SJSA1 (cell line): ENCODE measurements around the gene TMEM201. TPM values are rescaled to one million over a fixed set of nuclear protein-coding genes. Genes with fewer than 3 reads are reported as not detected.

Experiments used
- DNase-seq, 2 experiments: peaks; one replicate each; pipeline ENCODE4 v3.0.0-alpha.2; 2015 to 2020; ENCODE audit warnings: low spot score in 2 of 2, low read depth in 1 of 2
- H3K27ac ChIP-seq: fragments of 250-450 bp; sonication (Bioruptor Pico); 2 replicates; pipeline ENCODE4 v1.5.1; 2020; ENCODE audit warnings: mild to moderate bottlenecking, moderate library complexity
- H3K27me3 ChIP-seq: fragments of 250-450 bp; sonication (Bioruptor Pico); replicated peaks from 2 replicates; pipeline ENCODE4 v1.5.1; 2020; ENCODE audit warnings: mild to moderate bottlenecking, moderate library complexity
- H3K36me3 ChIP-seq: fragments of 250-450 bp; sonication (Bioruptor Pico); 2 replicates; pipeline ENCODE4 v1.5.1; 2020; ENCODE audit warnings: mild to moderate bottlenecking
- H3K4me1 ChIP-seq: fragments of 250-450 bp; sonication (Bioruptor Pico); replicated peaks from 2 replicates; pipeline ENCODE4 v1.6.1; 2021; ENCODE audit warnings: mild to moderate bottlenecking
- H3K4me3 ChIP-seq: fragments of 250-450 bp; sonication (Bioruptor Pico); 2 replicates; pipeline ENCODE4 v1.5.1; 2020; ENCODE audit warnings: mild to moderate bottlenecking
- H3K9me3 ChIP-seq: fragments of 250-450 bp; sonication (Bioruptor Pico); replicated peaks from 2 replicates; pipeline ENCODE4 v1.5.1; 2020; ENCODE audit warnings: mild to moderate bottlenecking
- total RNA-seq: library from RNA; depleted of rRNA; stranded (reverse); fragments of >200 nt; shearing (Covaris generic); gene quantifications from 2 replicates; pipeline ENCODE4 v1.2.3, GENCODE V29; 2014

Gene TMEM201
- total RNA-seq, 1 experiment from 2014 or later, result 10.1 TPM

DNA sequence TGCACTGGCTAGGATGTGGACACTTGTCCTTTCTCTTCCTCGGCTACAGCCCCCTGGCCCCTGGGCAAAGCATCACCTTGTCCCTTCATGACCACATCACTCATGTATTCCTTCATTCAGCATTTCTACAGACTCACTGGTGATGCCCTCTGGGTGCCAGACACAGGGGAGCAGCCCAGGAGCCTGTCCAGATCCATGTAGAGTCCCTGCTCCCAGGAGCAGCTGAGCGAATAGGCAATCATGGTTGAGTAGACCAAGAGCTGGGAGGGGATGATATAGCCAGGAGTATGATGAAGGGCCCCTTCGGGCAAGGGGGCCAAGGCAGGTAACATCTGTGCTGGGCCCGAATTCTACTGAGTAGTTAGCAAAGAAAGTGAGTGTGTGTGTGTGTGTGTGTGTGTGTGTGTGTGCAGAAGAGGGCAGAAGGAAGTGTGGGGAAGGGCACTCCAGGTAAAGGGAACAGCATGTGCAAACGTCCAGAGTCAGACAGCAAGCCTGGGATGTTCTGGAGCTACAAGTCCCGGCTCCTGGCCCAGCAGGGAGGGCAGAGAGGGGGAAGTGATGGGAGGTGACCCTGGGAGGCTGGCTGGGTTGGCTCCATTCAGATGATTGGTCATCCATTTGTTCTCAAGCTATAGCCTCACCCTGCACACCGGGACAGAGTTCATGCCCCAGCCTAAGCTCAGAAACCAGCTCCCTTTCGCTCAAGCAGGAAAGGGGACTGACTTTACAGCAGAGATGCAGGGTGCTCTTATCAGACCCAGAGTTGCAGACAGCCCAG lies 41.8 kb downstream of the TMEM201 start:
- peaks cover 14% of the 10 kb centered on the region for H3K4me1 ChIP-seq
- H3K4me3 ChIP-seq, result no peak overlapping the region
- H3K9me3 ChIP-seq, result no peaks in the 10 kb centered on the region; the same call in 1 of the 2 replicates
- no peaks in the 10 kb centered on the region for H3K27me3 ChIP-seq
- no peak overlapping the region for H3K27ac ChIP-seq
- H3K36me3 ChIP-seq, result no peaks in the 10 kb centered on the region
- DNase-seq, result no peak

DNA sequence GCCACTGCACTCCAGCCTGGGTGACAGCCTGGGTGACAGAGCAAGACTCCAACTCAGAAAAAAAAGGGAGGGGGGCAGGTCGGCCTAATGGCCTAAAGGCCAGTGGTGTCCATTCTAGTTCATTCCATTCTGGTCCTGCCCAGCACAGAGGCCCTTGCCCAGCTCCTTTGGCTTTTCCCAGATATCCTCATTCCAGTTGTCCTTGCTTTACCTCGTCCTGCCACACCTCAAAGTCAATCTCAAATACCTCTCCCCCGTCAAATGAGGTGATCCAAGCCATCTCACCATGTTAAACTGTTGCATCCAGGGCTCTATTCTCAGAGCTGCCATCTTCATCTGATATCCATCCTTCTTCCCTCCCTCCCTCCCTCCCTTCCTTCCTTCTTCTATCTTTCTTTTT lies 42.9 kb downstream of the TMEM201 start:
- Histone ChIP-seq H3K27me3 (no peaks in the 10 kb centered on the region), H3K4me3 (no peak overlapping the region), H3K9me3 (no peaks in the 10 kb centered on the region; the same call in 1 of the 2 replicates), H3K4me1 (peaks cover 4% of the 10 kb centered on the region), H3K27ac (no peak overlapping the region), H3K36me3 (no peaks in the 10 kb centered on the region)
- DNase-seq, result no peak

DNA sequence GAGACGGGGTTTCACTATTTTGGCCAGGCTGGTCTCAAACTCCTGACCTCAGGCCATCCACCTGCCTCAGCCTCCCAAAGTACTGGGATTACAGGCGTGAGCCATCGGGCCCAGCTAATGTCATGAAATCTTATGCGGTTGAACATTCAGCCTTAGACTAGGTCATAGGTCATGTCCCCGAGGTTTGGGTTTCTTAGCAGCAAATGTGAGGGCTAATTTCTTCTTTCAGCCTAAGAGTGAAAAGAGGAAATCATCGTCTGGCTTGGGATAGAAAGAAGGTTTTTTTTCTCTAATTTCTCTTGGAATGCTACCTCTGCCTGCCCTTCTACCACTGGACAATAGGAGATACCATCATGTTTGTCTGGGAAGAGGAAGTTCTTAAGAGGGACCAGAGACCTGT lies 44.8 kb downstream of the TMEM201 start:
- Histone ChIP-seq H3K4me3 (no peak overlapping the region), H3K9me3 (no peaks in the 10 kb centered on the region; the same call in 1 of the 2 replicates)
- no peak for DNase-seq

DNA sequence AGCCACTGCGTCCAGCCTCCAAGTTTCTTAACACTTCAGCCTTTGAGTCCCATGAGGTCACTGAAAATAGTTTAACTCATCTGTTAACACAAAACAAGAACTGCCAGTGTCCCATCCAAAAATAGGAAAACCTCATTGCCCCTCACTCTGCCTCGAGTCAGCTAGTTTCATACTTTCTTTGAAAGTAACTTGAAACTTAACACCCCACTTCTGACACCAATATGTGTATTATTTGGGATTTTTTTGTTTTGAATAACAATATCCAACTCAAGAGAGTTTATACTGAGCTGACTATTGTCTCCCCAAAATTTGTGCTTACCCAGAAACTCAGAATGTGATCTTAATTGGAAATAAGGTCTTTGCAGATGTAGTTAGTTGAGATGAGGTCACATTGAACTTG lies 45.9 kb downstream of the TMEM201 start:
- no peaks in the 10 kb centered on the region for H3K36me3 ChIP-seq
- H3K4me1 ChIP-seq, result no peaks in the 10 kb centered on the region
- DNase-seq, result no peak
- no peaks in the 10 kb centered on the region for H3K27me3 ChIP-seq
- H3K4me3 ChIP-seq, result no peak overlapping the region
- no peak overlapping the region for H3K27ac ChIP-seq
- no peaks in the 10 kb centered on the region; the same call in 1 of the 2 replicates for H3K9me3 ChIP-seq

More for the DNA sequence above, 44.8 kb downstream of the TMEM201 start:
- H3K27ac ChIP-seq, result no peak overlapping the region
- no peaks in the 10 kb centered on the region for H3K36me3 ChIP-seq
- no peaks in the 10 kb centered on the region for H3K4me1 ChIP-seq
- H3K27me3 ChIP-seq, result no peaks in the 10 kb centered on the region

DNA sequence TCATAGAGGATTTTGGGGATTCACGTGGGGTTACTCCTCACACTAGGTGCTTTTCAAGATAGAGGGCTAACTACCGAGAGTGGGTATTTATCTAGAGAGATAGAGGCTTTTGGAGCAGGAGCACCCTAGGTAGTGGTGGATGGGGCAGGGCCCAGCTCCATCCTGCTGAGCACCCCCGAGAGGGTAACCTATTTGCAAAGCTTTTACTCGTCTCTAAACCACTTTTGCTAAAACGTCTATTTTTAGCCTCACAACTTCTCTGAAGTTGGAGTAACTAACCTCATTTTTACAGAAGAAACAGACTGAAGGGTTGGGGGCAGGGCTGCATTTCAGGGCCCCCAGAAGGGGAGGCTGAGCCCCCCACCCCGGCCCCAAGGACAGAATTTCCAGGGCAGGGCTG lies 50.5 kb downstream of the TMEM201 start:
- no peaks in the 10 kb centered on the region for H3K9me3 ChIP-seq
- H3K36me3 ChIP-seq, result no peaks in the 10 kb centered on the region
- H3K4me1 ChIP-seq, result no peaks in the 10 kb centered on the region
- no peak for DNase-seq
- H3K4me3 ChIP-seq, result no peak overlapping the region
- no peak overlapping the region for H3K27ac ChIP-seq
- no peaks in the 10 kb centered on the region; the same call in 1 of the 2 replicates for H3K27me3 ChIP-seq

DNA sequence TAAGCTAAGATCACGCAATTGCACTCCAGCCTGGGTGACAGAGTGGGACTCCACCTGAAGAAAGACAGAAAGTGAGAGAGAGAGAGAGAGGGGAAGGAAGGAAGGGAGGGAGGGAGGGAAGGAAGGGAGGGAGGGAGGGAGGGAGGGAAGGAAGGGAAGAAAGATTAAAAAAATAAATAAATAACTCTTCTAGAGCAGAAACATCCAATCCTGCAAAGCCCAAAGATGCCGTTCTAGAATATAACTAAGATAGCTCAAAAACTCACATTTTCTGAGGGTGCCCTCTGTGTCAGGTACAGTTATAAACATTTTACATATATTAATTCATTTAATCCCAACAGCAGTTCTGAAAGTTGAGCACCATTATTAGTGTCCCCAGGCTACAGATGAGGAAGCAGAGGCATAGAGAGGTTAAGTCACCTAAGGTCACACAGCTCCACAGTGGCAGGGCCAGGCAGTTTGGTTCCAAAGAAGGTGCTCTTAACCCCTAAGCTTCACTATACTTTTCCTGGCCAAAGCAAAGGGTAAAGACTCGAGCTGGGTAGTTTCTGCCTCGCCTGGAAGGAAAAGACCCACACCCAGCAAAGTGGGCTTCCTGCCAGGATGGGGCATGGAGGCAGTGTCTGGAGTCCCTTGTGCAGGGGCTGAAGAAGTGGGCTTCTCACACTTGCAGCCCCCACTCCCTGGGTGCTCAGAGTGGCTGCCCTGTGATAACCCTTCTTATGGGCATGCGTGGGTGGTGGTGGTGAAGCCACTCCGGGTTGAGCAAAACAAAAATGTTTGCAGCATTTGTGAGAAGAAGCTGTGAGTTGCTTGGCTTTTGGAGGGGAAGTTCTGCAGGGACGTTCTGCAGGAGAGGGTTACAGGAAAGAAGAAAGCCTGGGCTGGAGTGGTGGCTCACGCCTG lies 54.9 kb downstream of the TMEM201 start:
- no peak overlapping the region for H3K4me3 ChIP-seq
- H3K9me3 ChIP-seq, result no peaks in the 10 kb centered on the region

DNA sequence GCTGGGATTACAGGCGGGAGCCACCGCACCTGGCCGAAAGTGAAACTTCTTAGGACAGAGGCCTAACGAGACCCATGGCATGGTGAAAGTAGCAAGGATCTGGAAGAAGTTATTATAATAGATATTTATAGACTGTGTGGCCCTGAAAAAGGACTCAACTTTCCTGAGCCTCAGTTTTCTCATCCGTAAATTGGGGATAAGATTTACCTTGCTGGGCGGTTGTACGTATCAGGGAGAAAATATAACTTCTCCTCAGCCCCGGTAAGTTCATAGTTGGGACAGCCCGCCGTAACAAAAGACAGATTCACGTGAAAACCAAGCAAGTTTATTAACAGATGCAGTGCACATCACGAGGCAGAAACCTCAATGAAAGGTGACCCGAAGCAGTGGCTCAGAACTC lies 57.3 kb downstream of the TMEM201 start:
- no peaks in the 10 kb centered on the region for H3K36me3 ChIP-seq
- peaks cover 8% of the 10 kb centered on the region for H3K27me3 ChIP-seq
- H3K4me1 ChIP-seq, result no peaks in the 10 kb centered on the region
- no peaks in the 10 kb centered on the region for H3K9me3 ChIP-seq
- H3K4me3 ChIP-seq, result no peak overlapping the region
- no peak for DNase-seq
- H3K27ac ChIP-seq, result no peak overlapping the region

More for the DNA sequence above, 54.9 kb downstream of the TMEM201 start:
- Histone ChIP-seq H3K27ac (no peak overlapping the region), H3K36me3 (no peaks in the 10 kb centered on the region), H3K4me1 (no peaks in the 10 kb centered on the region), H3K27me3 (no peaks in the 10 kb centered on the region; the same call in 1 of the 2 replicates)
- DNase-seq, result no peak

DNA sequence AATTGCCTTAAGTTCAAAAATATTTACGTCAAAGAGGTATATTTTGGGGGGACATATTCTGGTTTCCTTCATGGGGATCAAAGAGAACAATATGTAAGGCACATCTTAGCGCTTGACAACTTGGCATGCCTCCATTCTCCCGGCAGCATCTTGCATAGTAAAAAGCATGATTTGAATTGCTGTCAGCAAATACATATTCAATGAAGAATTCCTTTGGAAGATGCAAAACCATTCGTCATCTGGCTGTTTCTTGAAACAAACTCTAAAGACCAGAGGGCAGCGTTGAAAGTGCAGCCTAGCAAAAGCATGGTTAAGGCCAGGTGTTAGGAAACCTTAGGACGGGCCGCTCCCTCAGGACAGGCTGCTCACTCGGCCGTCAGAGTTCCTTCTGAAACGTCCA lies 59.5 kb downstream of the TMEM201 start:
- DNase-seq, result no peak
- Histone ChIP-seq H3K36me3 (no peaks in the 10 kb centered on the region), H3K4me3 (no peak overlapping the region), H3K9me3 (no peaks in the 10 kb centered on the region), H3K27me3 (peaks cover 24% of the 10 kb centered on the region), H3K27ac (no peak overlapping the region), H3K4me1 (peaks cover 12% of the 10 kb centered on the region)

DNA sequence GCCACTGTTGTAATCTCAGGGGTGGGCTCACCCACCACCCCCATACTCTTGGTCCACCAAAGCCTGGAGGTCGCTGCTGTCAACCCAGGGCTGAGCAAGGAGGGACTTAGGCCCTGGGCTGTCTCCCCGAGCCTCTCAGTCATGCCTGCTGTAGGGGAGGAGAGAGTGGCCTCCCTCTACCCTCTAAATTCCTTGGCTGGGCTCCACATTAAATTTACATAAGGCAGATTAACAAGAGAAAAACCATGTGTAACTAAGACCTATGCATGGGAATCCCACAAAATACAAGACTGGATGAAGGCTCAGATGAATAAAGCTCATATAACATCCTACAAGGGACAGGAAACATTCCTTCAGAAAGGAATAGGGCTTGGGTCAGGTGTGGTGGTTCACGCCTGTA lies 61.1 kb downstream of the TMEM201 start:
- Histone ChIP-seq H3K4me3 (no peak overlapping the region), H3K4me1 (peaks cover 12% of the 10 kb centered on the region)

DNA sequence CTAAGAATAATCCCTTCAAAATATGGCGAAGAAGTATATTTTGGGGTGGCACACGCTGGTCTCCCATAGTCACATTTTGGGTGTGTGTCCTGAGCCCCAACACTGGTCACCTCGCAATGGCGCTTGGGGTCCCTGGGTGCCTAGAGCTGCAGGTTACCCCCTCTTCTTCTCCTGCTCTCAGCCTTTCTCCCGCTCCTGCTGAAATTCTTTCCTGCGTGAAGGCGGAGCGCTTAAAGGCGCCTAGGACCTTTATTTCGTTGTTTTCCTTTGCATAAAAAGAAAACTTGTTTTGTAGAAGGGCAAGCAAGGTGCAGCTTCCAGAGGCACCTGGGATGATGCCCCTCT lies 62.5 kb downstream of the TMEM201 start:
- DNase-seq, result no peak
- peaks cover 12% of the 10 kb centered on the region for H3K4me1 ChIP-seq
- H3K27ac ChIP-seq, result no peak overlapping the region
- H3K27me3 ChIP-seq, result peaks cover 24% of the 10 kb centered on the region
- no peaks in the 10 kb centered on the region for H3K36me3 ChIP-seq
- no peaks in the 10 kb centered on the region for H3K9me3 ChIP-seq
- peak overlapping the region; percentile 43 for H3K4me3 ChIP-seq

More for the DNA sequence above, 61.1 kb downstream of the TMEM201 start:
- no peak for DNase-seq
- H3K36me3 ChIP-seq, result no peaks in the 10 kb centered on the region
- peaks cover 24% of the 10 kb centered on the region for H3K27me3 ChIP-seq
- no peaks in the 10 kb centered on the region for H3K9me3 ChIP-seq
- H3K27ac ChIP-seq, result no peak overlapping the region

DNA sequence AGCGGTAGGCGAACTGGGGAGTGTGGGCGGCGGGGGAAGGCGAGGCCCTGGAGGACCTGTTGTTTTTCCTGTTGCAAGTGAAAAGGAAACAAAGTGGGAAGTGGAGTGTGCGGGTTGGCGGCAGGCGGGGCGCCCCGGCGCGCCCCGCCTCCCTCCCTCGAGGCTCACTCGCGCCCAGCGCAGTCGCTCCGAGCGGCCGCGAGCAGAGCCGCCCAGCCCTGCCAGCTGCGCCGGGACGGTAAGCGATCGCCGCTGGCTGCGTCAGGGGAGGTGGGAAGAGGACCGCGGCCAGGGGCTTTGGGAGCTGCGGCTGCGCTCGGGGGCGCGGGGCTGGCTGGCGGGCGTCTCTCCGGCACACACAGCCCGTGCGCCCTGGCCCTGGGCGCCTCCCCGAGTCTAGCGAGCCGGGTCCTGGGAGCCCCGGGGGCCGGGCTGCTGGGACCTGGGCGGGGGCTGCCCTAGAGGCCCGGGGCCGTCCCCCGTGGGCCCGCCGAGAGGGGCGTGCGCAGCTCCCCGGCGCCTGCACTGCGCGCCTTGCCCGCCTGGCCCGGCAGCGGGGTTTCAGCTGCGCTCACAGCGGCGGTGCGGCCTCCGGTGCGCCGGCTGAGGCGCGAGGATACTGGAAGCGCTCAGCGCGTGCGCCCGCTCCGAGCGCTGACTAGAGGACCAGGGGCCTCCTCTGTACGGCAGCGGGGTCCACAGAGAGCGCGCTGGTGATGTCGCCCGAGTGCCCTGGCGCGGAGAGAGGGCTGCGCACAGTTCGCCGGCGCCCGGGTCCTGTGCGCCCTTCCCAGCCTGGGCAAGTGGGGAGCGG lies 63.1 kb downstream of the TMEM201 start, which contains the start of gene PIK3CD:
TSS of gene PIK3CD (plus strand) at position 167 of the 814 bp plus-strand sequence. CDS start 58,725 bp downstream, outside the sequence.
- DNase-seq, result peak in 1 of 2 experiments; percentile 22
- Histone ChIP-seq H3K4me1 (peaks cover 12% of the 10 kb centered on the region), H3K27me3 (peaks cover 24% of the 10 kb centered on the region)

DNA sequence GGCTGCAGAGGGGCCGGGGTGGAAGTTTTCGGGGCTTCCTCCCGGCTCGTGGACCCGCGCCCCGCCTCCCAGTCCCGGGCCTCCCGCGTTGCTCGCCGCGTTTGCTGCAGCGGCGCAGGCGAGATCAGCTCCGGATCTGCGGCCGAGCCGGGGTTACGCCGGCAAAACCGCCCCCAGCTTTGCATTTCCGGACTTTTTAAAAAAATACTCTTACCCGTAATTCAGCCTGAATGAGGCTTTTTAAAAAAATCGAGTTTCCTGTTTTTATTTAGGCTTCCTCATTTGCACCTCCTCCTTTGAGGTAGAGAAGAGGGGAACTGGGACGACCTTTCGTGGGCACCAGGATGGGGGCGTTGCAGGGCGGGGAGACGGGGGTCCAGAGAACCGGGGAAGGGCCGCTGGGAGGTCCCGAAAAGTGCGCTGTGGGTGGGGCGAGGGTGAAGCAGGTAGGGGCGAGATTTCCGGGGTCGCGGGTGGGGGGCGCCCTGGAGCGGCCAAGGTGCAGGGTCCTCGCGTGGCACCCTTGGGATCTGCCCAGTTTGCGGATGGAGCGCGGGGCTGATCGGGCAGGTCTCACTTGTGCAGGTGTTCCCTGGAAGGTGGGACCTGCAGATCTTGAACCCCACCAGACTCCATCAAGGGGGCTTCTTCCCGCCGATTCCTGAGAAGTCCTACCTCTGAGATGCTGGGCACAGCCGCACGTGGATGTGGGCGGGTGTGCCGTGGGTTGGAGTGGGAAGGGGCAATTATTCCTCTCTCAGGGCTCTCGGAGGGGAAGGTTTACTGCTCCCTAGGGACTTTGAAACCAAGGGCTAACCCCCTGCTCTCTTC lies 63.9 kb downstream of the TMEM201 start:
- no peak for DNase-seq
- H3K4me1 ChIP-seq, result peaks cover 12% of the 10 kb centered on the region
- no peak overlapping the region for H3K27ac ChIP-seq
- peaks cover 24% of the 10 kb centered on the region for H3K27me3 ChIP-seq
- H3K36me3 ChIP-seq, result no peaks in the 10 kb centered on the region
- H3K9me3 ChIP-seq, result no peaks in the 10 kb centered on the region
- peak overlapping the region; percentile 43 for H3K4me3 ChIP-seq

More for the DNA sequence above, 63.1 kb downstream of the TMEM201 start, which contains the start of gene PIK3CD:
- peak within 1 kb of the TSS; percentile 43 for H3K4me3 ChIP-seq
- H3K36me3 ChIP-seq, result no peaks in the 10 kb centered on the region
- H3K27ac ChIP-seq, result no peak within 1 kb of the TSS
- H3K9me3 ChIP-seq, result no peaks in the 10 kb centered on the region

DNA sequence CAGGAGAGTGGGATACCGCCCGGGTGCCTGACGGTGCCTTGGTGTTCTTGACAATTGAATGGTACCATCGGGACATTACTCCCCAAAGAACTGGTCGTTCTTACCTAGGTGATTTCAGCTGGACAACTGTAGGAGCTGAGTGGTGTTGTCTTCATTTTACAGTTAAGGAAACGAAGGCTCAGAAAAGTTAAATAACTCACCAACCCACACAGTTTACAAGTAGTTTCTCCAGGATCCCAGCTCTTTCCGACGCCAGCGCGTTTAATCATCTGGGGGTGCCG lies 64.4 kb downstream of the TMEM201 start:
- Histone ChIP-seq H3K4me3 (no peak overlapping the region), H3K9me3 (no peaks in the 10 kb centered on the region), H3K27me3 (peaks cover 24% of the 10 kb centered on the region), H3K36me3 (no peaks in the 10 kb centered on the region), H3K27ac (no peak overlapping the region), H3K4me1 (peaks cover 12% of the 10 kb centered on the region)
- DNase-seq, result no peak
